CD14-positive monocyte (primary cell): ENCODE results near the gene ARHGAP15. TPM values are rescaled to one million over a fixed set of nuclear protein-coding genes. Genes with fewer than 3 reads are reported as not detected.

Source experiments
- DNase-seq, 3 donors: peaks; one replicate each; pipeline ENCODE4 v3.0.0-alpha.2; 2011 to 2022
- H2AFZ ChIP-seq: 2 replicates; pipeline ENCODE4 v1.6.0; 2012; ENCODE audit warnings: mild to moderate bottlenecking, low read depth, low read length, inconsistent platforms; ENCODE audit not compliant: insufficient read depth, poor library complexity, severe bottlenecking
- H3K27ac ChIP-seq, 2 donors: 1 replicate in 1 of 2; 2 replicates in 1 of 2; pipeline ENCODE4 v1.5.1; 2012 to 2013; ENCODE audit warnings: low read length in 2 of 2, control low read depth in 1 of 2, inconsistent platforms in 1 of 2, low read depth in 1 of 2, mild to moderate bottlenecking in 1 of 2
- H3K27me3 ChIP-seq, 2 donors: one replicate each; pipeline versions ENCODE4 v1.6.0 to v1.6.1; 2011 to 2013; ENCODE audit warnings: low read length in 2 of 2; ENCODE audit not compliant: control insufficient read depth in 2 of 2, insufficient read depth in 2 of 2
- H3K36me3 ChIP-seq, 2 donors: replicated peaks in 1 of 2; 1 replicate in 1 of 2; 2 replicates in 1 of 2; pipeline versions ENCODE4 v1.5.1 to v1.6.1; 2012 to 2013; ENCODE audit warnings: low read length in 2 of 2, control low read depth in 1 of 2, inconsistent platforms in 1 of 2, mild to moderate bottlenecking in 1 of 2; ENCODE audit not compliant: insufficient read depth in 2 of 2, control insufficient read depth in 1 of 2
- H3K4me1 ChIP-seq, 2 donors: 1 replicate in 1 of 2; 2 replicates in 1 of 2; pipeline versions ENCODE4 v1.5.1 to v1.6.1; 2012 to 2013; ENCODE audit warnings: low read length in 2 of 2, control low read depth in 1 of 2, inconsistent platforms in 1 of 2, mild to moderate bottlenecking in 1 of 2, moderate library complexity in 1 of 2; ENCODE audit not compliant: insufficient read depth in 2 of 2, control insufficient read depth in 1 of 2
- H3K4me2 ChIP-seq: replicated peaks from 2 replicates; pipeline ENCODE3; 2012; ENCODE audit warnings: low read length, moderate library complexity, mild to moderate bottlenecking; ENCODE audit not compliant: poor library complexity, severe bottlenecking; ENCODE audit errors: extremely low read depth
- H3K4me3 ChIP-seq, 3 experiments: fragments of 200-600 bp in 1 of 3; sonication (generic) in 1 of 3; replicated peaks in 1 of 3; 1 replicate in 2 of 3; 2 replicates in 1 of 3; pipeline ENCODE4 v1.5.1; 2011 to 2013; ENCODE audit warnings: low read length in 3 of 3, mild to moderate bottlenecking in 3 of 3, control low read depth in 2 of 3, low read depth in 2 of 3, inconsistent platforms in 1 of 3, moderate library complexity in 1 of 3
- H3K79me2 ChIP-seq: 2 replicates; pipeline ENCODE4 v1.6.0; 2012; ENCODE audit warnings: mild to moderate bottlenecking, control low read depth, inconsistent platforms, low read length, moderate library complexity; ENCODE audit not compliant: insufficient read depth
- H3K9ac ChIP-seq: 2 replicates; pipeline ENCODE4 v1.6.0; 2017; ENCODE audit warnings: low read length, mild to moderate bottlenecking; ENCODE audit not compliant: insufficient read depth, poor library complexity, severe bottlenecking
- H3K9me3 ChIP-seq, 2 donors: replicated peaks in 1 of 2; 1 replicate in 1 of 2; 2 replicates in 1 of 2; pipeline versions ENCODE4 v1.5.1 to v1.6.1; 2012 to 2013; ENCODE audit warnings: low read length in 2 of 2, control low read depth in 1 of 2; ENCODE audit not compliant: control insufficient read depth in 1 of 2, insufficient read depth in 1 of 2
- H4K20me1 ChIP-seq: 2 replicates; pipeline ENCODE4 v1.6.0; 2012; ENCODE audit warnings: mild to moderate bottlenecking, low read length, control low read depth, moderate library complexity; ENCODE audit not compliant: insufficient read depth
- H3K27ac Mint-ChIP-seq, 7 donors: one replicate each; pipeline ENCODE4 v1.8.0; 2020; ENCODE audit warnings: mild to moderate bottlenecking in 7 of 7, mixed read lengths in 7 of 7, moderate library complexity in 6 of 7, inconsistent platforms in 2 of 7
- H3K27me3 Mint-ChIP-seq, 3 donors: one replicate each; pipeline ENCODE4 v1.8.0; 2021 to 2022; ENCODE audit warnings: low read depth in 3 of 3, mild to moderate bottlenecking in 3 of 3, mixed read lengths in 3 of 3, moderate library complexity in 3 of 3, inconsistent platforms in 1 of 3
- H3K36me3 Mint-ChIP-seq, 2 donors: one replicate each; pipeline ENCODE4 v1.8.0; 2020; ENCODE audit warnings: mixed read lengths in 2 of 2, inconsistent platforms in 1 of 2, mild to moderate bottlenecking in 1 of 2
- H3K4me1 Mint-ChIP-seq: one replicate; pipeline ENCODE4 v1.8.0; 2020; ENCODE audit warnings: mild to moderate bottlenecking, mixed read lengths
- H3K4me3 Mint-ChIP-seq, 2 donors: one replicate each; pipeline ENCODE4 v1.8.0; 2020; ENCODE audit warnings: mild to moderate bottlenecking in 2 of 2, mixed read lengths in 2 of 2, moderate library complexity in 1 of 2
- H3K9me3 Mint-ChIP-seq, 7 donors: one replicate each; pipeline ENCODE4 v1.8.0; 2020 to 2022; ENCODE audit warnings: mixed read lengths in 7 of 7, mild to moderate bottlenecking in 6 of 7, moderate library complexity in 6 of 7, inconsistent platforms in 2 of 7
- WGBS: methylation state at CpG from one replicate; pipeline ENCODE4 v1.1.5; 2013; ENCODE audit warnings: missing lambda C conversion rate; ENCODE audit not compliant: insufficient coverage; 5-methylcytosine and 5-hydroxymethylcytosine counted together
- intact Hi-C, 2 donors: fragments of 100-400 bp; cut with micrococcal nuclease; formaldehyde crosslinking; loops; one replicate each; pipeline versions ENCODE4 v1.15.0 to v1.15.1; 2023
- polyA plus RNA-seq, 3 donors: library from polyadenylated mRNA; depleted of rRNA in 1 of 3; unstranded in 2 of 3; stranded (reverse) in 1 of 3; fragments of 300-500 nt in 2 of 3; fragments of >200 nt in 1 of 3; fragmentation: Illumina TruSeq in 2 of 3; gene quantifications; 1 replicate in 2 of 3; 2 replicates in 1 of 3; pipeline ENCODE4 v1.2.3, GENCODE V29; 2012 to 2021
- TF ChIP-seq, protein P1 (sequence below): fragments of 200-600 bp; IDR thresholded peaks from one replicate; pipeline ENCODE4 v1.8.0; 2022; ENCODE audit warnings: antibody characterized with exemption, mild to moderate bottlenecking

Gene ARHGAP15
- polyA plus RNA-seq, 3 donors: 35.4 to 50.9 (median 50.7) TPM

- H3K9me3 ChIP-seq: no peaks in the 10 kb centered on the region
- H2AFZ ChIP-seq: no peak overlapping the region
- Mint-ChIP-seq H3K27ac (no peak overlapping the region), H3K27me3 (no peaks in the 10 kb centered on the region), H3K36me3 (peaks cover 18 to 22% of the 10 kb centered on the region in 2 donors), H3K4me1 (no peaks in the 10 kb centered on the region), H3K9me3 (no peaks in the 10 kb centered on the region), H3K4me3 (no peak overlapping the region)
- no peaks in the 10 kb centered on the region for H3K79me2 ChIP-seq
- H3K4me2 ChIP-seq: no peak overlapping the region
- intact Hi-C loops: no loop called here
- H3K27ac ChIP-seq: no peak overlapping the region
- H4K20me1 ChIP-seq: no peaks in the 10 kb centered on the region
- no peaks in the 10 kb centered on the region for H3K4me1 ChIP-seq
- peaks cover 0 to 12% of the 10 kb centered on the region in 2 donors for H3K36me3 ChIP-seq
- no peak for DNase-seq
- no CpG with 5 or more reads among the region's 1 CpG for WGBS
- TF ChIP-seq, protein P1, sequence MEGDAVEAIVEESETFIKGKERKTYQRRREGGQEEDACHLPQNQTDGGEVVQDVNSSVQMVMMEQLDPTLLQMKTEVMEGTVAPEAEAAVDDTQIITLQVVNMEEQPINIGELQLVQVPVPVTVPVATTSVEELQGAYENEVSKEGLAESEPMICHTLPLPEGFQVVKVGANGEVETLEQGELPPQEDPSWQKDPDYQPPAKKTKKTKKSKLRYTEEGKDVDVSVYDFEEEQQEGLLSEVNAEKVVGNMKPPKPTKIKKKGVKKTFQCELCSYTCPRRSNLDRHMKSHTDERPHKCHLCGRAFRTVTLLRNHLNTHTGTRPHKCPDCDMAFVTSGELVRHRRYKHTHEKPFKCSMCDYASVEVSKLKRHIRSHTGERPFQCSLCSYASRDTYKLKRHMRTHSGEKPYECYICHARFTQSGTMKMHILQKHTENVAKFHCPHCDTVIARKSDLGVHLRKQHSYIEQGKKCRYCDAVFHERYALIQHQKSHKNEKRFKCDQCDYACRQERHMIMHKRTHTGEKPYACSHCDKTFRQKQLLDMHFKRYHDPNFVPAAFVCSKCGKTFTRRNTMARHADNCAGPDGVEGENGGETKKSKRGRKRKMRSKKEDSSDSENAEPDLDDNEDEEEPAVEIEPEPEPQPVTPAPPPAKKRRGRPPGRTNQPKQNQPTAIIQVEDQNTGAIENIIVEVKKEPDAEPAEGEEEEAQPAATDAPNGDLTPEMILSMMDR: no peak
- H3K4me3 ChIP-seq: no peak overlapping the region
- H3K27me3 ChIP-seq: no peaks in the 10 kb centered on the region
- H3K9ac ChIP-seq: no peak overlapping the region
Measured at GRCh38 chr2:143574069-143574468, 444.9 kb downstream of the ARHGAP15 start.

DNA sequence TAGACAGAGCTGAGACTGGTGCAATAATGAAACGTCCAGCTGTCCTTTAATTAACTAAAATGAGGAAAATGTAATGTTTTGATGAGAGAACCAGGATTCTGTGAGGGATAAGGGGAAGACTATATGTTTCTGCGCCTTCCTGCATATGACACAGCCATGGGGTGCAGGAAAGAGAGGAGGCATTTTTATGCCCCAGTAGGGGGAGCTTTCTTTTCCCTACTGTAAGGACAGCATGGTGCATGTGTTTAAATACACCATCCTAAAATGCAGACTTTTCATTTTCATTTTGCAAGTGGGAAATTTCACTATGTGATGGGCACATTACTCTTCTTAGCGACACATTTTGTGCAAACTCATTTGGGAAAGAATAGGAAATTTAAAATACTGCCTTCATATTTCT is 446.1 kb downstream of the ARHGAP15 start:
- H3K9ac ChIP-seq: no peak overlapping the region
- Mint-ChIP-seq H3K4me3 (no peak overlapping the region), H3K4me1 (no peaks in the 10 kb centered on the region), H3K36me3 (peaks cover 15 to 22% of the 10 kb centered on the region in 2 donors), H3K27me3 (no peaks in the 10 kb centered on the region), H3K9me3 (no peaks in the 10 kb centered on the region), H3K27ac (no peak overlapping the region)
- WGBS: 100% methylated on average over 1 of the region's 3 CpGs
- no peaks in the 10 kb centered on the region for H3K9me3 ChIP-seq
- no peaks in the 10 kb centered on the region for H3K4me1 ChIP-seq
- TF ChIP-seq, protein P1: peak; percentile 29
- intact Hi-C loops: no loop called here
- H2AFZ ChIP-seq: no peak overlapping the region
- no peak overlapping the region for H3K27ac ChIP-seq
- no peak overlapping the region for H3K4me3 ChIP-seq
- peaks cover 0 to 12% of the 10 kb centered on the region in 2 donors for H3K36me3 ChIP-seq
- no peaks in the 10 kb centered on the region for H4K20me1 ChIP-seq
- DNase-seq: no peak
- H3K4me2 ChIP-seq: no peak overlapping the region
- H3K79me2 ChIP-seq: no peaks in the 10 kb centered on the region
- H3K27me3 ChIP-seq: no peaks in the 10 kb centered on the region
